ENCODE results near the gene ACVR1B.

The ACVR1B gene

GRCh38 chr12:52022841-52023181, 71.3 kb downstream of the ACVR1B start:
- DNase-seq (ENCODE audit: low read depth): no peak
- H3K4me3 ChIP-seq (ENCODE audit: low read depth, low read length): no peak overlapping the region
- no peak for TF ChIP-seq CTCF (IDR thresholded peaks at IDR 0.05; ENCODE audit: low read depth, low read length)
- TF ChIP-seq POLR2A (IDR thresholded peaks at IDR 0.05; ENCODE audit: extremely low read depth, insufficient read length): no peak
- no peak for TF ChIP-seq MYC (IDR thresholded peaks at IDR 0.05; ENCODE audit: low read depth, low read length)
- TF ChIP-seq MAX (IDR thresholded peaks at IDR 0.05; ENCODE audit: low read depth, low read length): no peak

- DNase-seq (ENCODE audit: low read depth): peak; percentile 86
- no peak overlapping the region for H3K4me3 ChIP-seq (ENCODE audit: low read depth, low read length)
- TF ChIP-seq CTCF (IDR thresholded peaks at IDR 0.05; ENCODE audit: low read depth, low read length): peak; percentile 82
- TF ChIP-seq MAX (IDR thresholded peaks at IDR 0.05; ENCODE audit: low read depth, low read length): 0 out of 2 replicates have a peak, but pooled peaks have one; percentile 15
- TF ChIP-seq MYC (IDR thresholded peaks at IDR 0.05; ENCODE audit: low read depth, low read length): no peak
- no peak for TF ChIP-seq POLR2A (IDR thresholded peaks at IDR 0.05; ENCODE audit: extremely low read depth, insufficient read length)
Measured at GRCh38 chr12:52023182-52023975, 71.9 kb downstream of the ACVR1B start.

GRCh38 chr12:52023976-52024688, 72.6 kb downstream of the ACVR1B start:
- TF ChIP-seq MYC (IDR thresholded peaks at IDR 0.05; ENCODE audit: low read depth, low read length) (no peak), POLR2A (IDR thresholded peaks at IDR 0.05; ENCODE audit: extremely low read depth, insufficient read length) (no peak), MAX (IDR thresholded peaks at IDR 0.05; ENCODE audit: low read depth, low read length) (no peak), CTCF (IDR thresholded peaks at IDR 0.05; ENCODE audit: low read depth, low read length) (no peak)
- H3K4me3 ChIP-seq (ENCODE audit: low read depth, low read length): no peak overlapping the region
- no peak for DNase-seq (ENCODE audit: low read depth)

- no peak overlapping the region for H3K4me3 ChIP-seq (ENCODE audit: low read depth, low read length)
- no peak for DNase-seq (ENCODE audit: low read depth)
- TF ChIP-seq CTCF (IDR thresholded peaks at IDR 0.05; ENCODE audit: low read depth, low read length) (no peak), MAX (IDR thresholded peaks at IDR 0.05; ENCODE audit: low read depth, low read length) (no peak), POLR2A (IDR thresholded peaks at IDR 0.05; ENCODE audit: extremely low read depth, insufficient read length) (no peak), MYC (IDR thresholded peaks at IDR 0.05; ENCODE audit: low read depth, low read length) (no peak)
Measured at GRCh38 chr12:52024845-52025230, 73.3 kb downstream of the ACVR1B start.

GRCh38 chr12:52026263-52026662, 74.8 kb downstream of the ACVR1B start:
- no peak overlapping the region for H3K4me3 ChIP-seq (ENCODE audit: low read depth, low read length)
- DNase-seq (ENCODE audit: low read depth): no peak
- no peak for TF ChIP-seq MYC (IDR thresholded peaks at IDR 0.05; ENCODE audit: low read depth, low read length)
- no peak for TF ChIP-seq POLR2A (IDR thresholded peaks at IDR 0.05; ENCODE audit: extremely low read depth, insufficient read length)
- no peak for TF ChIP-seq CTCF (IDR thresholded peaks at IDR 0.05; ENCODE audit: low read depth, low read length)
- no peak for TF ChIP-seq MAX (IDR thresholded peaks at IDR 0.05; ENCODE audit: low read depth, low read length)
